Suppressor macrophage treated with lipopolysaccharide for 1 hour (primary cell): ENCODE results near the gene CENPK.
A peak's percentile ranks its signal among the peaks of the same experiment; 100 is the strongest.
"Not testable (repeated sequence)": the region's sequence is repeated elsewhere in the genome, so short reads cannot be mapped to it uniquely, and the experiment has no call there.

ENCODE experiments used
- DNase-seq, 3 donors: peaks; one replicate each; pipeline ENCODE4 v3.0.0-alpha.2; 2020 to 2022

Gene CENPK

DNA sequence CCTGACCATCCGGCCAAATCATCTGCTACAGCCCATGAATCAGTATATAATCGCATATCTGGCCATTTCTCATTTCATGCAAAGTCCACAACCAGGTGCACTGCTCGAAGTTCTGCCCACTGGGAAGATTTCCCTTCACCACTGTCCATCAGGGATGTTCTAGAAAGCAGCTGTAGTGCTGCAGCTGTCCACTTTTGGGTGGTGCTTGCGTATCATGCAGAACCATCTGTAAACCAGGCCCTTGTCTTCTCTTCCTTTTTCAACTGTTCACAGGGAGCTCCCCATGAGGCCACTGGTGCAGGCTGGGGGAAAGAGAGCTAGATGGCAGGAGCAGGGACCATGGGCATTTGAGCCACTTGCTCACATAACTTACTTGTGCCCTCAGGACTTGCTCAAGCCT is 73.8 kb downstream of the CENPK start:
- DNase-seq, result no peak

DNA sequence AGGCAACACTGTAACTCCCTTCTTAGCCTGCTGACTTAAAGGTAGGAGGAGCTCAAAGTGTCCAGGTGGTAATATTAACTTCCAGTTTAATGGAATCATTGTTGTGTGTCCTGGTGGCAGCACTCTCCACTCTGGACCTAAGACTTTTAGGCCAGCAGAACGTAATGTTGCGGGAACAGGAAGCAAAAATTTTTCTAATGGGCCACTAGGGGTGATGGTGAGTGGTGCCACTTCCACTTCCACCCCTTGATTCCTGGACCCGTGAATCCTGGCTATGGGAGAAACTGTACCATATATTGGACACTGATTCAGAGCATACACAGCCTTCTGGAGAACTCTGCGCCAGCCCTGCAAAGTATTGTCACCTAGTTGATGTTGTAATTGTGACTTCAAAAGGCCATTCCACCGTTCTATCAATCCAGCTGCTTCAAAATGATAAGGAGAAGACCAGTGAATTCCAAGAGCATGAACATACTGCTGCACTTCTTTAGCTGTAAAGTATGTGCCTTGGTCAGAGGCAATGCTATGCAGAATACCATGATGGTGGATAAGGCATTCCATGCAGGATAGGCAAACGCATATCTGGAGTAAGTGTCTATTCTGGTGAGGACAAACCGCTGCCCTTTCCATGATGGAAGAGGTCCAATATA is 74.8 kb downstream of the CENPK start:
- not testable (repeated sequence) for DNase-seq

DNA sequence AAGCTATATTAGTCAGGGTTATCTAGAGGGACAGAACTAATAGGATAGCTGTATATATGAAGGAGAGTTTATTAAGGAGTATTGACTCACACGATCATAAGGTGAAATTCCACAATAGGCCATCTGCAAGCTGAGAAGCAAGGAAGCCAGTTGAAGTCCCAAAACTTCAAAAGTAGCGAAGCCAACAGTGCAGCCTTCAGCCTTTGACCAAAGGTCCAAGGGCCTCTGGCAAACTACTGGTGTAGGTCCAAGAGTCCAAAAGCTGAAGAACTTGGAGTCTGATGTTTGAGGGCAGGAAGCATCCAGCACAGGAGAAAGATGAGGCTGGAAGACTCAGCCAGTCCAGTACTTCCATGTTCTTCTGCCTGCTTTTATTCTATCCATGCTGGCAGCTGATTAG is 76.2 kb downstream of the CENPK start:
- not testable (repeated sequence) for DNase-seq

DNA sequence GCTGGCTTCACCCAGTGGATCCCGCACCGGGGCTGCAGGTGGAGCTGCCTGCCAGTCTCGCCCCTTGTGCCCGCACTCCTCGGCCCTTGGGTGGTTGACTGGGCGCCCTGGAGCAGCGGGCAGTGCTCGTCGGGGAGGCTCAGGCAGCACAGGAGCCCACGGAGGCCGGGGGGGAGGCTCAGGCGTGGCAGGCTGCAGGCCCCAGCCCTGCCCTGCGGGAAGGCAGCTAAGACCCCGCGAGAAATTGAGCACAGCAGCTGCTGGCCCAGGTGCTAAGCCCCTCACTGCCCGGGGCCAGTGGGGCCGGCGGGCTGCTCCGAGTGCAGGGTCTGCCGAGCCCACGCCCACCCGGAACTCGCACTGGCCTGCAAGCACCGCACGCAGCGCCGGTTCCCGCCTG is 77.6 kb downstream of the CENPK start:
- no peak for DNase-seq

DNA sequence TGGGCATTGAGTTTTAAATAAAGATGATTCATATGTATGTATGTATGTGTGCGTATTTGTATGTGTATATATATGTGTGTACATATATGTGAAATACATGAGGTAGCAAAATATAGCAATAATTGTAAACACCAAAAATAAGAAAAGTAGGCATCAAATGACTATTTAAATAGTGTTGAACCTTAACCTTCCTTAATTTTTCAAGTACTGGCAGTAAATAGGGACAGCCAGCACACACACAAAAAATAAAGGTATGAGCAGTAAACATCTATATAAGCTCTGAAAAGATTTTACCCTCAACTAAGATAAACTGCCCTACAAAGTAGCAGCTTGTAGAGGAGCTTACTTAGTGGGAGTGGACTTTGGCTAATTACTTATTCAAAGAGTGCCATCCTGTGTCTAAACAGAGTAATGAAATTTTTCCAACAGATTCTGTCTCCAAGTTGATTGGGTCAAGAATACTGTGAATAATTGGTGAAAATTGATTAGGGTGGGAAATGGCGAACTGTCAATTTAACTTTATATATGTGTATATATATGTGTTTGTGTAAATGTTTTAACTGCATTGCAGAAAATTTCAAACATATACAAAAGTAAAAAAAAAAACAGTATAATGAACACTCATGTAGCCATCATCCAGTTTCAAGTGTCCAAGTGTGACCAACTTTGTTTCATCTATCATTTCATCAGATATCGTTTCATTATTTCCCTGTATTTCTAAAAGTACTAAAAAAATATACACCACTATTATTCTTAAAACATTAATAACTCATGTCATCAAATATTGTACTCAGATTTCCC is 79.2 kb downstream of the CENPK start:
- DNase-seq, result peak; percentile 52 to 82 (median 81)

DNA sequence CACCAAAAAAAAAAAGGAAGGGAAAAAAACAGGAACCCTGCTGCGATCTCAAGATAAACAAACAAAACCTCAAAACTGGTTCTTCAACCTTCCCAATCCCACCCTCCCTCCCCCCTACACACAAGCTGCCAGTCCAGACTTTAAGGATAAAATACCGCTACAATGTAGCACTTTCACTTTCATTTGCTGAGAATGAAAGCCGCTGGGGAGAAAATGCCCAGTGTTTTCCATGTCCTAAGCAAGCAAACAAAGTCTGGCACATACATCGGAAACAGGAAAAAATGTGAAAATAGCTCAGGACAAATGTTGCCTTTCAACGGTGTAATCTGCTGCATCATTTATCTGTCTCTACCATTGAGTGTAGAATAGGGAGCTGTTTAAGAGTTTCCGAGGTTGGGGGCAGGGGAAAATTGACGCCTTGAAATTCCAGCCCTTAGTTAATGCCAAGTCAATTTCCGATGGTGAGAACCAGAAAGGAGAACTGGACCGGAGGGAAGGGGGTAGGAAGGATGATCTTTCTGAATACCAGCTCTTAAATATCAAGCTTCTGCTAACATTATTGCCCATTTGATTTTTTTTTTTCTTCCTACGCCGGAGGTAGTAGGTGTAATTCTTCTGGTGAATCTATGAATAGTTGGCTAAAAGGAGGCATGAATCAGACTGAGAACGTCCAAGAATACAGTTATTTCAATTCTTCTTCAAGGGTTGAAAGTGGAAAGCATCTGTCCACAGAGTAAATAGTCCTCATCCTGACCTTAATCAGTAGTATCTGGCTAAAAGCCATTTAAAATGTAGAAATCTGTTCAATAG is 80.0 kb downstream of the CENPK start:
- DNase-seq, result peak; percentile 32 to 55 (median 52)

DNA sequence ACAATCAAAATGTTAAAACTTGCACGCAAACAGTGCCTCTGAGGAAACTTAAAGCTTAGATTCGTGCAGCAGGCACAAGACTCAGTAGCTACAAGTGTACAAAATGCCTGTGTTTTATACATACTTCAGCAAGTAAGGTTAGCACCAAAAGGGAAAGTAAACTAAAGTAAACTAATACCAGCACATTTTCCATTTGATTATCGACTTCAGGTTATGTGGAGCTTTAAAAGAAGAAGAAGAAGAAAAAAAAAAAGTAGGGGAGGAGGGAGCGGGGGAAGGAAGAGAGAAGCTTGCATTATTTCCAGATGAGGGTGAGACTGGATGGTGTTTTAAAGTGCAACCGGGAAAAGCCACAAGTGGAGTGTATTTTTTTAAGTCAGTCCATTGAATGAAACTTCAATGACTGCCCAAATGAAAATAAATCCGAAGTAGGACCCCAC is 80.7 kb downstream of the CENPK start:
- DNase-seq, result peak in 1 of 3 donors; percentile 7

DNA sequence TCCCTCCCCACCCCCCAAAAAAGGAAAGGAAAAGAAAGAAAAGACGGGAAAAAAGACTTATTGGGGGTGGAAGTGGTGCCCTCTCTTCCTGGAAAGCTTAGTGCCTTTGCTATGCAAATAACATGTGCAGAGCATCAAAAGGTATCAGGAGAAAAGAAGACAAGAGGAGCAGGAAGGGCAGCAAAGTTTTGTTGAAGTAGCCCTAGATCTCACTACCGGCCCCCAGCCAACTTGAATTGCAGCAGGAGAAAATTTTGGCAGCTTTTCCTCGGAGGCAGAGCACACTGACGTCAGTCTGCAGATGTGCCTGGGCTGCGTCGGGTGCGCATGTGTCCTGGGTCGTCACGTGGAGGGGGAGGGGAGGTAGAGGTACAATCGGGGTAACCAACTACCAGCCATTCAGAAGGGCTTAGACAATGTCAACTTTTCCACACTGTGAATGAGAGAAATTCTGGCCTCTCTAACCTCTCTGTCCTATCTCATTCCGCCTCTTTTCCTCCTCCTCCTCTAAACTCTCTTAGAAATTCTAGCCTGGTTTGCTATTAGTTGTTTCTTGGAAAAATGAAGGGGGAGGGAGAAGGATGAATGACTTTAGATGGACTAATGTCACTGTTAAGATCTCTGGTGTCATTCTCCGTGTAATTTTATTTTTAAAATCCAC is 81.2 kb downstream of the CENPK start, which contains the start of gene ADAMTS6:
Gene ADAMTS6, minus strand, starts transcription at position 286 of the 661 bp plus-strand sequence. CDS start 8,247 bp downstream, outside the sequence.
- DNase-seq, result peak; percentile 71 to 79 (median 73)

DNA sequence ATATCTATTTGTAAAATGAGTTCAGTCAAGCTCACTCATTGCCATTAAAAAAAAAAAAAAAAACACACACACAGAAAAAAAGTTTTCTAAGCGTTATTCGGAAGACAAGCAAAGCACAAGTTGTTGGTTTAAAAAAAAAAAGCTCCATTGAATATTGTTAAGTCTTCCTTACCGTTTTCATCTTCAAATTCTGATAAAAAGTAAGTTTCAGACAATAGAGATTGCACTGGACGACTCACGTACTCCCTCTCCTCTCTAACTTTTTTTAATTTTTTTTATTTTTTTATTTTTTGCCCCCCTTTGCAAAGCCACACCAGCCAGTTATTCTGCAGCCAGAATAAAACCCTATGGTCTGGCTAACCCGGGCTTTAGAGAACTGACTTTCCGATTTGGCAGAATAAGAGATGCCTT is 81.8 kb downstream of the CENPK start:
- no peak for DNase-seq

DNA sequence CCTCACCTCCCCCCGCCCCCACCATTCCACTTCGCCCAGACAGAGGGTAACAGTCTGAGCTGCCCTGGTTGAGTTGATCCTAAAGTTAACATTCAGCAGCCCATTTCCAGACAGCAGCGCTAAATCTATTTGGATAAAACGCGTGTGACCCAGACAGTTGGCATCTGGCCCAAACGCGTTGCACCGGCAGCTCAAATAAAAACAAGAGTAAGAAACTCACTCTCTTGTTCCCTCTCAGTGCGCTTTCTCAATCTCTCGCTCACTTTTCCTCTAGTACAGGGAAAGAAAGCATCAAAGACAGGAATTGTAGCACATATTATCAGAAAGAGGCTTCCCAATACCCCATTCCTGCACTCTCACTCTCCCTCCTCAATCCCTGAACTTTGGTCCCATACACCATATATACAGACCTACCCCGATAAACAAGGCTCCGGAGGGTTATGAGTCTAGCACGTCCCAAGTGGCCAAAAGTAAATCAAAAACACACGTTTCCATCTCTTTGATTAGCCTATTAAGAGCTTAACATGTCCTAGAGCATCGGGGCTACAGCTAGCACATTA is 82.6 kb downstream of the CENPK start:
- DNase-seq, result peak in 2 of 3 donors; percentile 26 to 32

DNA sequence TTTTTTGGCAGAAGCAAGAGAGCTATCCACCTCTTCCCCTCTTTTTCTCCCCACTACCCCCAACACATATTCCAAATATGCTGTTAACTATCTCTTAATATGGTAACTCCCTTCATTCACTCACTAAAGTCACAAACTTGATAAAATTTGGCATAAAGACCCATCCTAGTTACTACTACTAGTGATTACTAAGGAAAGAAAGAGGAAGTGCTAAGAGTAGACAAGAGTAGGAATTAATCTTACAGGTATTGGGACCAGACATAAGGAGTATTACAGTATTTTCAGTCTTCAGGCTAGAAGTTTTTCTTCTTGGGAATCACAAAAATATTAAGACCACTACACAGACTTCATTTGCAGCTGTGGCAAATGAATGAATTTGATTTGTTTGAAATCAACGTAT is 83.4 kb downstream of the CENPK start:
- no peak for DNase-seq

DNA sequence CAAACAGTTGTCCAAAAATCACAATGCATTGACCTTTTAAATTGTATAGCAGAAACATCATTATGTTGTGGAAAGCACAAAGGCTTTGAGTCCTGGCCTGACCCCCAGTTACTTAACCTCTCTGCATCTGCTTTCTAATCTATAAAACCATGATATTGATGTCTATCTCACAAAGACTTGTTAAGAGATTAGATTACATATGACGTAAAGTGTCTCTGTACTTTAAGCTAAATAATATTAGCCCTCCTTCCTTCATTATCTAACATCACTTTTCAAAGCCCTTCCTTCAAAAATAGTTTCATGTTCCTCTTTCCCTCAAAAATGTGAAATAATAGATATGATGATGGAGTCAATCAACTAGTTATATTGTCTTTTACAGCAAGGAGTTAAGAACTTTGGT is 84.6 kb downstream of the CENPK start:
- DNase-seq, result no peak

DNA sequence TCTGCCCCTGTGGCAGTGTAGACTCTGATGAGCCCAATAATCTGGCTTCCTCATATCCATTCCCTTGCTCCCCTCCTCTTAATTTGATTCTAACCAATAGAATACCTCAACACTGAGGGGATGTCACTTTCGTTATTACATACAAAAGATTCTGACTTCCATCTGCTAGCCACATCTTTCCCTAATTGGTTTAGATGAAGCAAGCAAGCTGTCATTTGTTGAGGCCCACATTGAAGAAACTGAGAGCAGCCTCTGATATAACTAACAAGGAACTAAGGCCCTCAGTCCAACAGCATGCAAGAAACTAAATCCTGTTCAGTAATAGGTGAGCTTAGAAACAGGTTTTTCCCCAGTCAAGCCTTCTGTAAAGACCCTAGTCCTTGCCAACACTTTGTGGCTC is 87.1 kb downstream of the CENPK start:
- DNase-seq, result no peak

DNA sequence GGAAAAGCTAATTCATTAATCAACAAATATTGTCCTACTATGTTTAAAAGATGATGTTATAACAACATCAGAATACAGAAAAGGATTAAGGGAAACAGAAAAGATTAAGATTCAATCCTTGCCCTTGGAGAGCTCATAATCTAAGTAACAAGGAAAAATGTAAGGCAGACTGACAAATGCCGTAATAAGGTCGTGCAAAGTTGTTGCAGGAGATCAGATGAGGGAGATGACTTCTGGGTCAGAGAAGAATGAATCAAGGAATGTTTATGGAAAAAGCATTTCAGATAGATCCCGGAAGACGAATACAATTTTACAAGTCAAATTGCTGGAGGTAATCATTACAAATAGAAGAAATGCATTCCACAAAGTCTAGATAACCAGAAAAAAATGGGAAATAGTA is 87.6 kb downstream of the CENPK start:
- DNase-seq, result no peak

DNA sequence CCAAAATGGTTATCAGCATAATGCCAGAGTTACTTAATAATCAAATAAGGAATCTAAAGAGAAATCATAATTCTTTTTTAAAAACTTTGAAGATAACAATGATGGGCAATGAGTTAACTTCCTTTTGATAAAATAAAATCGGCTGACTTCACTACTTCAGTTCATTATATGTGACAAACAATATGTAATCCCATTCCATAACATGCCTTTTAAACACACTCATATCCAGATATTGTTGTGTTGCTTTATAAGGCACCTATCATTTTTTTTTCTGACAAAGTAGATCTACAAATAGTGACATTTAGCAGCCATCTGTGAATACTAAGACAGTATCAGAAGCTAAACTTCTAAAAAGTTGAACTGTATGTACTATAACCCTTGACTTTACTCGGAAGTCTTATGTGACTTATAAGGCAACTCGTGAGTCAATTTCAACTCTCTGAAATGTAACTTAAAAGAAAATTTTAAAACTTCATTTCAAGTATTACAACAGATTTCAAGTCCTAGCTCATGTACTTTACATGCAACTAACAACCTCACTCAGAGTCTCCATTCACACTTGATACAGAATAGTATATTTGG is 88.7 kb downstream of the CENPK start:
- no peak for DNase-seq

DNA sequence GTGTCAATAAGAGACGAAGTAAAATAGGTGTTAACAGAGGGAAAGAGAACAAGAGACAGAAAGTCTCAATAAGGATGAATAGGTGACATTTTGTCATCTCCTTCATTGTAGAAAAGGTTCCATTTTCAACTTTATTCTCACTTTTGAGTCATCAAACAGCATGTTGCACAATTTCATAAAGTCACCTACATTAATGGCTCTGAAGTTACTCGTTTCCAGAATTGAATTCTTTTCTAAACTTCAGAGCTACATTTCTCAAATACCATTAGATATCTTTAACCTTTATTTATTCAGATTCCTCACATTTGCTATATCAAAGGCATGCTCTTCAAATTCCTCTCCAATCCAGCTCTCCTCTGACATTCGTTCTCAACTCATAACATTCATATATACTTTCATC is 94.3 kb downstream of the CENPK start:
- DNase-seq, result no peak
